BLaER1 treated with 17β-estradiol and CSF1 and Interleukin-3, amounts not matched to agents 10 nM and 100 nM (cell line): ENCODE measurements around the gene DUSP1.

Experiments
- H3K27ac ChIP-seq, 11 experiments: shearing (Covaris generic); formaldehyde crosslinking; 2 replicates each; pipeline ENCODE4 v1.8.1; 2022
- H3K27me3 ChIP-seq, 11 experiments: shearing (Covaris generic); formaldehyde crosslinking; 2 replicates each; pipeline ENCODE4 v1.8.1; 2022
- H3K36me3 ChIP-seq, 11 experiments: shearing (Covaris generic); formaldehyde crosslinking; 2 replicates each; pipeline ENCODE4 v1.8.1; 2022
- H3K4me1 ChIP-seq, 10 experiments: shearing (Covaris generic); formaldehyde crosslinking; 2 replicates each; pipeline ENCODE4 v1.8.1; 2022
- H3K4me2 ChIP-seq, 11 experiments: shearing (Covaris generic); formaldehyde crosslinking; 2 replicates each; pipeline ENCODE4 v1.8.1; 2022
- H3K4me3 ChIP-seq, 10 experiments: shearing (Covaris generic); formaldehyde crosslinking; 2 replicates each; pipeline ENCODE4 v1.8.1; 2022
- H3K9ac ChIP-seq, 11 experiments: shearing (Covaris generic); formaldehyde crosslinking; 2 replicates each; pipeline ENCODE4 v1.8.1; 2022
- H3K9me3 ChIP-seq, 11 experiments: shearing (Covaris generic); formaldehyde crosslinking; replicated peaks in 1 of 11; 2 replicates each; pipeline ENCODE4 v1.8.1; 2022
- H4K20me1 ChIP-seq, 11 experiments: shearing (Covaris generic); formaldehyde crosslinking; 2 replicates each; pipeline ENCODE4 v1.8.1; 2022
- Cebpa-rat ChIP-seq, 11 experiments: shearing (Covaris generic); IDR thresholded peaks; 2 replicates each; pipeline ENCODE4 v1.8.1; 2022

Gene DUSP1

GRCh38 chr5:172800088-172800551 lies 29.1 kb upstream of the DUSP1 start:
- H3K9ac ChIP-seq = peak overlapping the region in 10 of 11 experiments; percentile 14 to 76 (median 58); a peak in 16 of 22 replicates
- no peaks in the 10 kb centered on the region for H3K36me3 ChIP-seq
- no peak overlapping the region for H3K4me3 ChIP-seq
- no peaks in the 10 kb centered on the region for H3K27me3 ChIP-seq
- H3K4me2 ChIP-seq = peak overlapping the region; percentile 75 to 97 (median 89)
- H3K9me3 ChIP-seq = no peaks in the 10 kb centered on the region
- TF ChIP-seq Cebpa-rat (IDR thresholded peaks at IDR 0.05) = peak in 3 of 11 experiments; percentile 29 to 63 (median 54); a peak in 5 of 22 replicates
- no peaks in the 10 kb centered on the region for H4K20me1 ChIP-seq
- peak overlapping the region; percentile 52 to 91 (median 80) for H3K27ac ChIP-seq
- H3K4me1 ChIP-seq = peaks cover 76 to 83% (median 80%) of the 10 kb centered on the region in 10 experiments

- Histone ChIP-seq H3K4me3 (no peak overlapping the region), H3K36me3 (no peaks in the 10 kb centered on the region), H3K27ac (peak overlapping the region; percentile 52 to 91 (median 80); a peak in 21 of 22 replicates), H3K9ac (peak overlapping the region in 10 of 11 experiments; percentile 14 to 76 (median 58); a peak in 15 of 22 replicates), H3K4me2 (peak overlapping the region; percentile 75 to 97 (median 89)), H3K27me3 (no peaks in the 10 kb centered on the region), H3K9me3 (no peaks in the 10 kb centered on the region), H4K20me1 (no peaks in the 10 kb centered on the region), H3K4me1 (peaks cover 82 to 88% (median 86%) of the 10 kb centered on the region in 10 experiments)
- no peak for TF ChIP-seq Cebpa-rat (IDR thresholded peaks at IDR 0.05)
Measured at GRCh38 chr5:172799416-172799815, 28.4 kb upstream of the DUSP1 start.

DNA sequence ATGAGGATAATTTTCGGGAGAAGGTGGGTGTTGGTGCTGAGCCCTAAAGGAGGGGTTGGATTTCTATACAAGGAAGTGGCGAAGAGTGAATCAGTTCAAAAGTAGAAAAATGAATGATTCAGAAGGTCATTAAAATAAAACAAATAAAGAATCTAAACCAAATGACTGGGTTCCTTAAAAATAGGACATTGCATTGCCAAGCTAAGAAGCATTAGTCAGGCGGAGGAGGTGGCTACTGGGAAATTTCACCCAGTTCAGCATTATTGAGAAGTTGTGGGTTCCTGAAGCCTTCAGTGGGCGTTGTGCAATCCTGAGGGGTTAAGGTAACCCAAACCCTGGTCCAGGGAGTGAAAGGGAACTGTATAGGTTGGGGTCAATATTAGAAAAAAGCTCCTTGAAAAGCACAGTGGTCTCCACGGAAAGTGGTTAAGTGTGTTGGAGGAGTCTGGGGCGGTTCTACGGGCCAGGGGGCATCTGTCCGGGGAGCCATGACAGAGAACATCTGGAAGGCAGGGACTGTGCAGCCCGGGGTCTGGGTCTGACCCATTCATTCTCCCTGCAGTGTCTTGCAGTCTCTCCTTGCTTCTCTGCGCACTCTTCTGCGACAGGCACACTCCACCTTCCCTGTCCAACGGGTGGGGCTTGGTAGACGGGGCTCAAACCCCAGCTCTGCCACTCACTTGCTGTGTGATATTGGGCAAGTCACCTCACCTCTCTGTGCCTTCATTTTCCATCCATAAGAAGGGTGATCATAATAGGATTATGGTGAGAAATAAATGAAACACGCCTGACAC lies 27.6 kb upstream of the DUSP1 start:
- Histone ChIP-seq H3K27me3 (no peaks in the 10 kb centered on the region), H3K27ac (peak overlapping the region; percentile 52 to 91 (median 80); a peak in 20 of 22 replicates), H3K9me3 (peaks cover 0 to 3% (median 0%) of the 10 kb centered on the region in 11 experiments; a peak in 1 of 22 replicates), H3K4me1 (peaks cover 90 to 96% (median 94%) of the 10 kb centered on the region in 10 experiments), H4K20me1 (no peaks in the 10 kb centered on the region), H3K4me2 (peak overlapping the region; percentile 75 to 97 (median 89)), H3K36me3 (no peaks in the 10 kb centered on the region), H3K4me3 (0 out of 20 replicates have a peak overlapping the region, but pooled peaks of 1 of the 10 experiments have one; percentile 8), H3K9ac (peak overlapping the region in 6 of 11 experiments; percentile 27 to 76 (median 71); a peak in 10 of 22 replicates)
- peak; percentile 17 to 96 (median 79); a peak in 15 of 22 replicates for TF ChIP-seq Cebpa-rat (IDR thresholded peaks at IDR 0.05)

DNA sequence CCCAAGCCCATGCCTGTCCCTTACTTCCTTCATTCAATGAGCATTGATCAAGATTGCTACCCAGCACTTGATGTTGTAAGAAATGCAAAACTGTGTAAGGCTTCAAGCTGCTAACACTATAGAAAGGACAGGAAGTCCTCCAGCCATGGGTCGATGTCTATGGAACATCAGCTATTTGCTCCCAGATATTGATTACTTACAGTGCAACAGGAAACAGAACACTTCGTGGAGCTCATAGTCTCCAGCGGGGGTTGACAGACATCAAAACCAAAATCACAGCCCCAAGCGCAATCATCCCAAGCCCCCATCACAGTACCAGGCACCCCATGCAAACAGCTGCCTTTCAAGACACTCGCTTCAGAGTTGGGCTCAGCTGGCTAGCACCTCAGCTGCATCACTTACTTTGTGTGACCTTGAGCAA lies 26.8 kb upstream of the DUSP1 start:
- Histone ChIP-seq H3K27ac (peak overlapping the region; percentile 14 to 91 (median 80); a peak in 18 of 22 replicates), H3K9ac (peak overlapping the region in 6 of 11 experiments; percentile 11 to 76 (median 62); a peak in 9 of 22 replicates), H3K9me3 (peaks cover 0 to 7% (median 0%) of the 10 kb centered on the region in 11 experiments; a peak in 1 of 22 replicates), H3K4me3 (0 out of 20 replicates have a peak overlapping the region, but pooled peaks of 1 of the 10 experiments have one; percentile 8), H4K20me1 (no peaks in the 10 kb centered on the region), H3K36me3 (no peaks in the 10 kb centered on the region), H3K4me2 (peak overlapping the region; percentile 75 to 97 (median 89)), H3K27me3 (no peaks in the 10 kb centered on the region), H3K4me1 (peaks cover 98 to 100% (median 99%) of the 10 kb centered on the region in 10 experiments)
- TF ChIP-seq Cebpa-rat (IDR thresholded peaks at IDR 0.05) = no peak

DNA sequence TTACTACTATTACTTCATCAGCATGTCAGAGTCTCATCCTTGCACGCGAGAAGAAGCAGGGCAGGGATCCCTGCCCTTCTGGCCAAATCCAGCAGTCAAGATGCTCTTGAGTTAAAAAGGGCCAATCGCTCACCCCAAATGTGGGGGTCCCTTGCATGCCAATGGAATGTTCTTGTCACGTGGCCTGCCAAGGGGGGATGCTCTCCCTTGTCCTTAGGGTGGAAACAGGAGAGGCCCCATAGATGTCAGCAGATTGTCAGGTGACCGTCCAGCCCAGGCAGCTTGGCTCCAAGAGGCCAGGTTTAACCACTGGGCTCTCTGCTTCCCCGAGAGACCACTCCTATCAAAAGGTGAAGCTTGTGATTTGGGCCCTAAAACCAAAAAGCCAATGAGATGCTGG lies 25.3 kb upstream of the DUSP1 start:
- Histone ChIP-seq H3K36me3 (no peaks in the 10 kb centered on the region), H3K9ac (peak overlapping the region in 2 of 11 experiments; percentile 10 to 74; a peak in 3 of 22 replicates), H4K20me1 (no peaks in the 10 kb centered on the region), H3K27me3 (no peaks in the 10 kb centered on the region), H3K4me2 (peak overlapping the region; percentile 75 to 97 (median 89)), H3K27ac (peak overlapping the region; percentile 26 to 91 (median 80); a peak in 20 of 22 replicates), H3K4me3 (no peak overlapping the region), H3K9me3 (peaks cover 0 to 7% (median 0%) of the 10 kb centered on the region in 11 experiments; a peak in 1 of 22 replicates), H3K4me1 (peaks cover 99 to 100% (median 100%) of the 10 kb centered on the region in 10 experiments)
- TF ChIP-seq Cebpa-rat (IDR thresholded peaks at IDR 0.05) = no peak

DNA sequence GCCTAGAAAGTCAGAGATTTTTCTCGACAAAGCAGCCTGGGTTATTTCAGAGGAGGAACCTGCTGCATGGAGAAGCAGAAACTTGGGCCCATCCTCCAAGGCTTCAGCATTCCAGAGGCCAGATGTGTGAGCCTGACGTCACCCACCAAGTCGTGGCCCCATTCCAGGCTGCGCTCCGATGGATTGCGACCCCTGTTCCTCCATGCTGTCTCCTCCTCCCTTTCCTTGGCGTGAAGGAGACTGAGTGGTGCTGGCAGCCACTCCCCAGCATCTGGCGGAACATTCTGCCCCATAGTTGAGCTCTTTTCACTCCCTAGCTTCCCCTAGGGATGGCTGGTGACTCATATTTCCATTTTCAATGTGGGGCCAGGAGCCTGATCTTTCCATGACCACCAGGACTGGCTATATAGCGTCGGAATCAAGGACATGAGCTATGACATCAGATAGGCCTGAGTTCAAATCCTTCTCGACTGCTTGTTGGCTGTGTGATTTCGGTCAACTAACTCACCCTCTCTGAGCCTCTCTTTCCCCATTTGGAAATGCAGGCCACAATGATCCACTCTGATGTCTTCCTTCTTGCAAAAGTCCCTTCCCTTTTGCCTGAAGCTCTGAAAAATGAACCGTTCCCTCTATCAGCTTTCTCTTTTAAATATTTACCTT lies 24.5 kb upstream of the DUSP1 start:
- peak overlapping the region; percentile 75 to 97 (median 89) for H3K4me2 ChIP-seq
- no peaks in the 10 kb centered on the region for H4K20me1 ChIP-seq
- H3K4me3 ChIP-seq = no peak overlapping the region; a peak in 1 of 20 replicates
- H3K27me3 ChIP-seq = no peaks in the 10 kb centered on the region
- H3K27ac ChIP-seq = peak overlapping the region; percentile 57 to 90 (median 80)
- TF ChIP-seq Cebpa-rat (IDR thresholded peaks at IDR 0.05) = no peak
- no peaks in the 10 kb centered on the region for H3K36me3 ChIP-seq
- H3K4me1 ChIP-seq = peaks cover 99 to 100% (median 100%) of the 10 kb centered on the region in 10 experiments
- peaks cover 0 to 7% (median 0%) of the 10 kb centered on the region in 11 experiments; a peak in 1 of 22 replicates for H3K9me3 ChIP-seq
- peak overlapping the region; percentile 1 to 66 (median 31); a peak in 13 of 22 replicates for H3K9ac ChIP-seq

DNA sequence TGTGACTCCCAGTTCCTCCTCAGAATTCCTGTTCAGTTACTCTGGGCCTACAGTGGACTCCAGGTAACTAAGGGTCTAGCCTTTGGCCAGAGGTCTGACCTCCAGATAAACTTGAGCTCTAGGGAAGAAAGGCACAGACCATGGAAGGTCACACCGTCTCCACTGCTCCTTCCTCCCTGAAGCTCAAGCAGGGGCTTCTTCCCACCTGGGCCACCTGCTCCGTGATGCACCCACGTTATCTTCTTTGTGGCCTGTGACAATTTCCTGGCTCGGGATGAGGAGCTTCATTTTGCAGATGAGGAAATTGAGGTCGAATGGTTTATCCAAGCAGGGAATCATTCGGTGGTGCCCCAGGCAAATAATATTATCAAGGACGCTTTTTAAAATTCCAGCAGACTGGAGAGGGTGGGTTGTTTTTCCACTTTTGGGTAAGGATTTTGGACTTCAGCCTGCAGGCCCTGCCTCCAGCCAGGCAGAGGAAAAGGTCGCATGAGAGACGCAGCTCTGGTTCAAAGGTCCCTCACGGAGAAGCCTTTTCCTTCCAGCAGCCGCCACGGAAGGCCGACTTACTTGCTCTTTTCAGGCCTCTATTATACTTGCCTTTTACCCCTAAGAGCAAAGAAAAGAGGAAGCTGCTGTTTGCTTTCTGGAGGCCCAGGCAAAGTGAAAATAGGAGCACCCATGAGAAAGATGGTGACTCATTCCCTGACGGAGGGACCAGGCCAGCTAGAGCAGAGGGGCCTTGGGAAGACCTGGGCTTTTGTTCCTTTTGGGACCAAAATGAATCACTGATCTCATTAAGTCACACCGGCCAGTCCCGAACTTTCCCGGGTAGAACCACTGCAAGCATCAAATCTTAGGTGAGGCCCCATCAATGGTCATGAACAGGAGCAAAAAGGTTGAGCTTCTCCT lies 22.8 kb upstream of the DUSP1 start:
- no peaks in the 10 kb centered on the region for H4K20me1 ChIP-seq
- peaks cover 99 to 100% (median 100%) of the 10 kb centered on the region in 10 experiments for H3K4me1 ChIP-seq
- peak overlapping the region; percentile 75 to 97 (median 89) for H3K4me2 ChIP-seq
- H3K27me3 ChIP-seq = no peaks in the 10 kb centered on the region
- peaks cover 0 to 7% (median 0%) of the 10 kb centered on the region in 11 experiments; a peak in 1 of 22 replicates for H3K9me3 ChIP-seq
- no peaks in the 10 kb centered on the region for H3K36me3 ChIP-seq
- H3K9ac ChIP-seq = peak overlapping the region in 10 of 11 experiments; percentile 9 to 69 (median 58); a peak in 19 of 22 replicates
- no peak for TF ChIP-seq Cebpa-rat (IDR thresholded peaks at IDR 0.05)
- peak overlapping the region in 7 of 10 experiments; percentile 6 to 47 (median 23); a peak in 7 of 20 replicates for H3K4me3 ChIP-seq
- peak overlapping the region; percentile 60 to 90 (median 80) for H3K27ac ChIP-seq
